ENCODE data around the gene NUP155. TPM values are rescaled to one million over a fixed set of nuclear protein-coding genes. Genes with fewer than 3 reads are reported as not detected.
"Not testable (repeated sequence)": the region's sequence is repeated elsewhere in the genome, so short reads cannot be mapped to it uniquely, and the experiment has no call there.

NUP155 gene
- total RNA-seq = 10 to 100 TPM; 21.2 to 46.8 (median 25.7) TPM

- in situ Hi-C loops (cut with MboI; ENCODE audit: low pct_unique_long_range_greater_than_20kb in 2 of 9, low sequenced_read_pairs in 9 of 9, unreplicated experiment in 9 of 9) = no loop called here
- Histone ChIP-seq H3K4me3 (peak within 1 kb of the TSS; percentile 60 to 90 (median 88)), H3K4me1 (replicated peaks in 1 of 2) (peaks cover 8 to 15% of the 10 kb centered on the region in 2 donors), H3K27ac (peak within 1 kb of the TSS; percentile 42 to 75)
- ATAC-seq (replicated peaks in 6 of 8) = peak; percentile 90 to 98 (median 98)
- WGBS, 10 experiments = 0 to 20% (median 0%) methylated on average over 5 to 21 of the region's 49 CpGs
Observed at GRCh38 chr5:37370864-37371726, at the start of gene NUP155. NUP155 (minus strand) TSS chr5:37371106; CDS start chr5:37370977, 129 bp downstream.

- ATAC-seq (replicated peaks in 6 of 8) = no peak
- H3K27ac ChIP-seq = no peak overlapping the region
- no peaks in the 10 kb centered on the region for H3K4me1 ChIP-seq (replicated peaks in 1 of 2)
- 63 to 100% (median 93%) methylated on average over 1 to 6 of the region's 9 CpGs; no CpG with 5 or more reads in 3 of the 10 experiments for WGBS, 10 experiments
- in situ Hi-C loops (cut with MboI; ENCODE audit: low pct_unique_long_range_greater_than_20kb in 2 of 9, low sequenced_read_pairs in 9 of 9, unreplicated experiment in 9 of 9) = loop anchor here in 6 of 9 experiments (10.0 to 25.0 kb wide), 2 partner anchors 770 to 777 kb away; no protein-coding TSS in a partner anchor
- H3K4me3 ChIP-seq = no peak overlapping the region
Observed at GRCh38 chr5:37417347-37417746, 46.4 kb upstream of the NUP155 start.

GRCh38 chr5:37415456-37415855 lies 44.5 kb upstream of the NUP155 start:
- ATAC-seq (replicated peaks in 6 of 8); H3K4me1 ChIP-seq (replicated peaks in 1 of 2); H3K4me3 ChIP-seq; H3K27ac ChIP-seq: not testable (repeated sequence)
- WGBS, 10 experiments = no CpG with 5 or more reads among the region's 33 CpGs
- in situ Hi-C loops (cut with MboI; ENCODE audit: low pct_unique_long_range_greater_than_20kb in 2 of 9, low sequenced_read_pairs in 9 of 9, unreplicated experiment in 9 of 9) = loop anchor here in 6 of 9 experiments (10.0 to 25.0 kb wide), 2 partner anchors 772 to 779 kb away; no protein-coding TSS in a partner anchor

- 60 to 100% (median 100%) methylated on average over 1 to 3 of the region's 3 CpGs; no CpG with 5 or more reads in 1 of the 10 experiments for WGBS, 10 experiments
- no peaks in the 10 kb centered on the region for H3K4me1 ChIP-seq (replicated peaks in 1 of 2)
- no peak overlapping the region for H3K4me3 ChIP-seq
- no peak overlapping the region for H3K27ac ChIP-seq
- in situ Hi-C loops (cut with MboI; ENCODE audit: low pct_unique_long_range_greater_than_20kb in 2 of 9, low sequenced_read_pairs in 9 of 9, unreplicated experiment in 9 of 9) = loop anchor here in 6 of 9 experiments (10.0 to 25.0 kb wide), 2 partner anchors 775 to 782 kb away; no protein-coding TSS in a partner anchor
- peak in 1 of 8 experiments; percentile 27 for ATAC-seq (replicated peaks in 6 of 8)
Observed at GRCh38 chr5:37412515-37412914, 41.6 kb upstream of the NUP155 start.

- Histone ChIP-seq H3K4me1 (replicated peaks in 1 of 2) (no peaks in the 10 kb centered on the region), H3K4me3 (no peak overlapping the region), H3K27ac (no peak overlapping the region)
- ATAC-seq (replicated peaks in 6 of 8) = no peak
- 60 to 100% (median 91%) methylated on average over 1 to 4 of the region's 4 CpGs; no CpG with 5 or more reads in 2 of the 10 experiments for WGBS, 10 experiments
- in situ Hi-C loops (cut with MboI; ENCODE audit: low pct_unique_long_range_greater_than_20kb in 2 of 9, low sequenced_read_pairs in 9 of 9, unreplicated experiment in 9 of 9) = loop anchor here in 6 of 9 experiments (10.0 to 25.0 kb wide), 2 partner anchors 787 to 794 kb away; no protein-coding TSS in a partner anchor
Observed at GRCh38 chr5:37400501-37400900, 29.6 kb upstream of the NUP155 start.

- no peak for ATAC-seq (replicated peaks in 6 of 8)
- no peaks in the 10 kb centered on the region for H3K4me1 ChIP-seq (replicated peaks in 1 of 2)
- no peak overlapping the region for H3K4me3 ChIP-seq
- WGBS, 10 experiments = 79 to 100% (median 91%) methylated on average over 2 to 5 of the region's 5 CpGs
- H3K27ac ChIP-seq = no peak overlapping the region
- in situ Hi-C loops (cut with MboI; ENCODE audit: low pct_unique_long_range_greater_than_20kb in 2 of 9, low sequenced_read_pairs in 9 of 9, unreplicated experiment in 9 of 9) = no loop called here
Observed at GRCh38 chr5:37396352-37396751, 25.4 kb upstream of the NUP155 start.

- no peak overlapping the region for H3K27ac ChIP-seq
- no peak overlapping the region for H3K4me3 ChIP-seq
- H3K4me1 ChIP-seq (replicated peaks in 1 of 2) = no peaks in the 10 kb centered on the region
- 76 to 100% (median 97%) methylated on average over 1 to 3 of the region's 3 CpGs for WGBS, 10 experiments
- in situ Hi-C loops (cut with MboI; ENCODE audit: low pct_unique_long_range_greater_than_20kb in 2 of 9, low sequenced_read_pairs in 9 of 9, unreplicated experiment in 9 of 9) = no loop called here
- ATAC-seq (replicated peaks in 6 of 8) = no peak
Observed at GRCh38 chr5:37391591-37391990, 20.7 kb upstream of the NUP155 start.

GRCh38 chr5:37379100-37379628 lies 8.3 kb upstream of the NUP155 start, which contains the start of gene WDR70:
WDR70 (plus strand) TSS chr5:37379318; CDS start chr5:37379368, 50 bp downstream.
- whole genome bisulfite sequencing, 10 experiments = 0% methylated on average over 1 to 11 of the region's 39 CpGs; no CpG with 5 or more reads in 8 of the 10 experiments

GRCh38 chr5:37378066-37378465 lies 7.2 kb upstream of the NUP155 start:
- ATAC-seq (replicated peaks in 6 of 8); in situ Hi-C loops (cut with MboI; ENCODE audit: low pct_unique_long_range_greater_than_20kb in 2 of 9, low sequenced_read_pairs in 9 of 9, unreplicated experiment in 9 of 9); H3K4me1 ChIP-seq (replicated peaks in 1 of 2); H3K27ac ChIP-seq; H3K4me3 ChIP-seq: not testable (repeated sequence)
- 78 to 100% (median 93%) methylated on average over 1 to 7 of the region's 12 CpGs; no CpG with 5 or more reads in 4 of the 10 experiments for WGBS, 10 experiments

More at GRCh38 chr5:37379100-37379628, 8.3 kb upstream of the NUP155 start, which contains the start of gene WDR70:
- H3K4me1 ChIP-seq (replicated peaks in 1 of 2); in situ Hi-C loops (cut with MboI; ENCODE audit: low pct_unique_long_range_greater_than_20kb in 2 of 9, low sequenced_read_pairs in 9 of 9, unreplicated experiment in 9 of 9): not testable (repeated sequence)
- peak; percentile 98 to 100 (median 99) for ATAC-seq (replicated peaks in 6 of 8)
- Histone ChIP-seq H3K27ac (peak within 1 kb of the TSS in 1 of 2 donors; percentile 39), H3K4me3 (peak within 1 kb of the TSS; percentile 58 to 85 (median 72))

- in situ Hi-C loops (cut with MboI; ENCODE audit: low pct_unique_long_range_greater_than_20kb in 2 of 9, low sequenced_read_pairs in 9 of 9, unreplicated experiment in 9 of 9) = no loop called here
Observed at GRCh38 chr5:37375091-37375490, 4.2 kb upstream of the NUP155 start.

GRCh38 chr5:37370550-37370863 lies 399 bp downstream of the NUP155 start:
- ATAC-seq (replicated peaks in 6 of 8) = peak in 6 of 8 experiments; percentile 45 to 65 (median 62)
- Histone ChIP-seq H3K4me1 (replicated peaks in 1 of 2) (peaks cover 8 to 15% of the 10 kb centered on the region in 2 donors), H3K4me3 (peak overlapping the region; percentile 60 to 90 (median 88)), H3K27ac (peak overlapping the region; percentile 42 to 75)
- in situ Hi-C loops (cut with MboI; ENCODE audit: low pct_unique_long_range_greater_than_20kb in 2 of 9, low sequenced_read_pairs in 9 of 9, unreplicated experiment in 9 of 9) = no loop called here
- 0% methylated on average over 1 to 5 of the region's 7 CpGs; no CpG with 5 or more reads in 4 of the 10 experiments for WGBS, 10 experiments

More at GRCh38 chr5:37375091-37375490, 4.2 kb upstream of the NUP155 start:
- H3K27ac ChIP-seq = no peak overlapping the region
- H3K4me1 ChIP-seq (replicated peaks in 1 of 2) = peaks cover 0 to 2% of the 10 kb centered on the region in 2 donors
- 57 to 100% (median 87%) methylated on average over 1 to 3 of the region's 3 CpGs; no CpG with 5 or more reads in 2 of the 10 experiments for WGBS, 10 experiments
- ATAC-seq (replicated peaks in 6 of 8) = no peak
- H3K4me3 ChIP-seq = no peak overlapping the region

- in situ Hi-C loops (cut with MboI; ENCODE audit: low pct_unique_long_range_greater_than_20kb in 2 of 9, low sequenced_read_pairs in 9 of 9, unreplicated experiment in 9 of 9) = no loop called here
- H3K4me1 ChIP-seq (replicated peaks in 1 of 2) = no peaks in the 10 kb centered on the region
- ATAC-seq (replicated peaks in 6 of 8) = no peak
- H3K27ac ChIP-seq = no peak overlapping the region
- no peak overlapping the region for H3K4me3 ChIP-seq
- 96 to 100% (median 100%) methylated on average over 2 to 6 of the region's 6 CpGs; no CpG with 5 or more reads in 4 of the 10 experiments for WGBS, 10 experiments
Observed at GRCh38 chr5:37355161-37355560, 15.7 kb downstream of the NUP155 start.

- ATAC-seq (replicated peaks in 6 of 8); H3K4me3 ChIP-seq; H3K4me1 ChIP-seq (replicated peaks in 1 of 2); H3K27ac ChIP-seq; in situ Hi-C loops (cut with MboI; ENCODE audit: low pct_unique_long_range_greater_than_20kb in 2 of 9, low sequenced_read_pairs in 9 of 9, unreplicated experiment in 9 of 9): not testable (repeated sequence)
- 80 to 100% (median 97%) methylated on average over 1 to 15 of the region's 18 CpGs; no CpG with 5 or more reads in 2 of the 10 experiments for WGBS, 10 experiments
Observed at GRCh38 chr5:37342741-37343140, 28.2 kb downstream of the NUP155 start.

Measured in motor neuron (in vitro differentiated cells).